DND-41 (cell line): ENCODE results near the gene TLR6.

ENCODE experiments used
- ATAC-seq: fragments of 200-7000 bp; cut with Tn5 transposase; 3 replicates; pipeline ENCODE4 v1.9.1; 2021; ENCODE audit warnings: low read depth; ENCODE audit not compliant: insufficient read depth
- DNase-seq: peaks from one replicate; pipeline ENCODE4 v3.0.0-alpha.2; 2020
- H2AFZ ChIP-seq: 2 replicates; pipeline ENCODE4 v1.6.0; 2012; ENCODE audit warnings: low read depth, low read length
- H3K27ac ChIP-seq: 2 replicates; pipeline ENCODE4 v1.5.1; 2012; ENCODE audit warnings: low read length, inconsistent platforms
- H3K27me3 ChIP-seq: fragments of 200-600 bp; sonication (generic); 2 replicates; pipeline ENCODE4 v1.6.0; 2012; ENCODE audit warnings: low read length, mild to moderate bottlenecking, inconsistent platforms; ENCODE audit not compliant: insufficient read depth, poor library complexity
- H3K36me3 ChIP-seq: 2 replicates; pipeline ENCODE4 v1.5.1; 2012; ENCODE audit warnings: low read length, inconsistent platforms; ENCODE audit not compliant: insufficient read depth
- H3K4me1 ChIP-seq: 2 replicates; pipeline ENCODE4 v1.5.1; 2012; ENCODE audit warnings: mild to moderate bottlenecking, low read length; ENCODE audit not compliant: insufficient read depth
- H3K4me2 ChIP-seq: 2 replicates; pipeline ENCODE4 v1.6.0; 2012; ENCODE audit warnings: mild to moderate bottlenecking, moderate library complexity, low read length, inconsistent platforms; ENCODE audit not compliant: insufficient read depth
- H3K4me3 ChIP-seq, 2 experiments: fragments of 200-600 bp in 1 of 2; shearing (Covaris generic) in 1 of 2; 2 replicates each; pipeline ENCODE4 v1.5.1; 2012 to 2016; ENCODE audit warnings: inconsistent platforms in 2 of 2, low read length in 2 of 2, mild to moderate bottlenecking in 2 of 2, low read depth in 1 of 2, moderate library complexity in 1 of 2
- H3K79me2 ChIP-seq: 2 replicates; pipeline ENCODE4 v1.6.0; 2012; ENCODE audit warnings: low read length, inconsistent platforms; ENCODE audit not compliant: insufficient read depth
- H3K9ac ChIP-seq: 2 replicates; pipeline ENCODE4 v1.6.0; 2012; ENCODE audit warnings: low read depth, mild to moderate bottlenecking, inconsistent platforms, low read length, moderate library complexity
- H3K9me3 ChIP-seq: 2 replicates; pipeline ENCODE4 v1.5.1; 2012; ENCODE audit warnings: low read length, moderate library complexity, mild to moderate bottlenecking, inconsistent platforms; ENCODE audit not compliant: insufficient read depth, severe bottlenecking
- H4K20me1 ChIP-seq: 2 replicates; pipeline ENCODE4 v1.6.0; 2012; ENCODE audit warnings: low read length; ENCODE audit not compliant: insufficient read depth
- CTCF ChIP-seq: IDR thresholded peaks from 2 replicates; pipeline ENCODE4 v1.5.1; 2012; ENCODE audit warnings: borderline replicate concordance, low read length, moderate library complexity, mild to moderate bottlenecking; ENCODE audit not compliant: poor library complexity, severe bottlenecking; ENCODE audit errors: extremely low read depth
- EZH2 ChIP-seq: IDR thresholded peaks from 3 replicates; pipeline ENCODE4 v1.6.1; 2012; ENCODE audit warnings: borderline replicate concordance, low read depth, mild to moderate bottlenecking, moderate library complexity, low read length, inconsistent platforms; ENCODE audit not compliant: severe bottlenecking

Gene TLR6

GRCh38 chr4:38846015-38846414 lies 10.6 kb downstream of the TLR6 start:
- Histone ChIP-seq H3K27ac (no peak overlapping the region), H3K4me3 (no peak overlapping the region), H3K9ac (no peak overlapping the region), H3K79me2 (no peaks in the 10 kb centered on the region), H3K9me3 (no peaks in the 10 kb centered on the region), H4K20me1 (no peaks in the 10 kb centered on the region), H3K27me3 (no peaks in the 10 kb centered on the region), H3K36me3 (no peaks in the 10 kb centered on the region), H3K4me1 (no peaks in the 10 kb centered on the region), H3K4me2 (no peak overlapping the region), H2AFZ (no peak overlapping the region)
- no peak for DNase-seq
- TF ChIP-seq EZH2 (no peak), CTCF (no peak)
- no peak for ATAC-seq

- DNase-seq (no peak), ATAC-seq (no peak)
- Histone ChIP-seq H3K27me3 (no peaks in the 10 kb centered on the region), H3K27ac (no peak overlapping the region), H4K20me1 (no peaks in the 10 kb centered on the region), H3K4me1 (no peaks in the 10 kb centered on the region), H3K9me3 (no peaks in the 10 kb centered on the region), H3K4me2 (no peak overlapping the region), H3K4me3 (no peak overlapping the region), H3K9ac (no peak overlapping the region), H3K79me2 (no peaks in the 10 kb centered on the region), H2AFZ (no peak overlapping the region), H3K36me3 (no peaks in the 10 kb centered on the region)
- no peak for TF ChIP-seq CTCF
- TF ChIP-seq EZH2 = no peak
Observed at GRCh38 chr4:38842994-38843393, 13.6 kb downstream of the TLR6 start.

DNA sequence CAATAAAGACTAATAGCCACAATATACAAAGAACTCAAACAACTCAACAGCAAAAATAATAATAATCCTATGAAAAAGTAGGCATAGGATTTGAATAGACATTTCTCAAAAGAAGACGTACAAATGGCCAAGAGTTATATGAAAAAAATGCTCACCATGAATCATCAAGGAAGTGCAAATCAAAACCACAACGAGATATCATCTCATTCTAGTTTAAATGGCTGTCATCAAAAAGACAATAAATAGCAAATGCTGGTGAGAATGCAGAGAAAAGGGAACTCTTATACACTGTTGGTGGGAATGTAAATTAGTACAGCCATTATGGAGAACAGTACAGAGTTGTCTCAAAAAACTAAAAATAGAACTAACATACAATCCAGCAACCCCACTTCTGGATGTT lies 18.8 kb downstream of the TLR6 start:
- no peaks in the 10 kb centered on the region for H3K27me3 ChIP-seq
- no peak for DNase-seq
- no peak overlapping the region for H3K9ac ChIP-seq
- H3K27ac ChIP-seq = no peak overlapping the region
- no peaks in the 10 kb centered on the region for H3K79me2 ChIP-seq
- no peaks in the 10 kb centered on the region for H3K4me1 ChIP-seq
- no peak for ATAC-seq
- H3K9me3 ChIP-seq = no peaks in the 10 kb centered on the region
- H4K20me1 ChIP-seq = no peaks in the 10 kb centered on the region
- no peak overlapping the region for H2AFZ ChIP-seq
- H3K36me3 ChIP-seq = no peaks in the 10 kb centered on the region
- no peak for TF ChIP-seq CTCF
- TF ChIP-seq EZH2 = no peak
- no peak overlapping the region for H3K4me2 ChIP-seq
- no peak overlapping the region for H3K4me3 ChIP-seq

GRCh38 chr4:38837334-38837733 lies 19.3 kb downstream of the TLR6 start:
- H3K79me2 ChIP-seq = no peaks in the 10 kb centered on the region

More at GRCh38 chr4:38837334-38837733, 19.3 kb downstream of the TLR6 start:
- no peaks in the 10 kb centered on the region for H4K20me1 ChIP-seq
- H3K9ac ChIP-seq = no peak overlapping the region
- H3K4me3 ChIP-seq = no peak overlapping the region
- no peaks in the 10 kb centered on the region for H3K9me3 ChIP-seq
- no peaks in the 10 kb centered on the region for H3K4me1 ChIP-seq
- H3K27me3 ChIP-seq = no peaks in the 10 kb centered on the region
- H3K27ac ChIP-seq = no peak overlapping the region
- no peak for ATAC-seq
- H3K4me2 ChIP-seq = no peak overlapping the region
- DNase-seq = no peak
- TF ChIP-seq CTCF = no peak
- TF ChIP-seq EZH2 = no peak
- H3K36me3 ChIP-seq = no peaks in the 10 kb centered on the region
- H2AFZ ChIP-seq = no peak overlapping the region
